GM12878 (cell line): ENCODE data around the gene CPNE4. TPM values are rescaled to one million over a fixed set of nuclear protein-coding genes. Genes with fewer than 3 reads are reported as not detected.

Experiments
- CBX3 ChIP-seq: fragments of 200-600 bp; sonication (generic); IDR thresholded peaks from 2 replicates; pipeline ENCODE4 v1.6.1; 2016; ENCODE audit warnings: low read depth, borderline replicate concordance
- CBX5 ChIP-seq: sonication (generic); IDR thresholded peaks from 2 replicates; pipeline ENCODE4 v1.6.1; 2016; ENCODE audit warnings: low read depth, moderate library complexity, mild to moderate bottlenecking, inconsistent platforms
- CEBPB ChIP-seq, 2 experiments: fragments of 150-350 bp in 1 of 2; IDR thresholded peaks; 2 replicates each; pipeline ENCODE4 v1.6.1; 2012 to 2014; ENCODE audit warnings: low read depth in 2 of 2, low read length in 2 of 2, borderline replicate concordance in 1 of 2, inconsistent platforms in 1 of 2
- CHD1 ChIP-seq: IDR thresholded peaks from 2 replicates; pipeline ENCODE4 v1.6.1; 2012; ENCODE audit warnings: low read depth, low read length, improper control_type of control experiment
- CHD2 ChIP-seq: IDR thresholded peaks from 2 replicates; pipeline ENCODE4 v1.6.1; 2011; ENCODE audit warnings: low read depth, low read length, improper control_type of control experiment, borderline replicate concordance
- E2F8 ChIP-seq: fragments of 450-650 bp; IDR thresholded peaks from 2 replicates; pipeline ENCODE4 v1.6.1; 2018; ENCODE audit warnings: mild to moderate bottlenecking, low read depth, moderate library complexity; ENCODE audit not compliant: partially characterized antibody
- E4F1 ChIP-seq: fragments of 450-650 bp; IDR thresholded peaks from 2 replicates; pipeline ENCODE4 v1.6.1; 2018; ENCODE audit warnings: borderline replicate concordance, mild to moderate bottlenecking; ENCODE audit not compliant: partially characterized antibody
- EP300 ChIP-seq, 2 experiments: fragments of 150-350 bp in 1 of 2; IDR thresholded peaks; 2 replicates each; pipeline ENCODE4 v1.6.1; 2011 to 2012; ENCODE audit warnings: low read depth in 2 of 2, low read length in 2 of 2, borderline replicate concordance in 1 of 2, improper control_type of control experiment in 1 of 2, inconsistent platforms in 1 of 2; ENCODE audit not compliant: control insufficient read depth in 1 of 2
- ESRRA ChIP-seq: IDR thresholded peaks from 2 replicates; pipeline ENCODE4 v1.6.1; 2012; ENCODE audit warnings: mild to moderate bottlenecking, low read length, improper control_type of control experiment
- HSF1 ChIP-seq: fragments of 150-350 bp; IDR thresholded peaks from 2 replicates; pipeline ENCODE4 v1.6.1; 2014; ENCODE audit warnings: mild to moderate bottlenecking, low read depth, low read length
- IKZF1 ChIP-seq: fragments of 450-650 bp; conservative IDR thresholded peaks from 2 replicates; pipeline ENCODE4 v1.6.1; 2017; ENCODE audit warnings: antibody characterized with exemption, mild to moderate bottlenecking
- IRF4 ChIP-seq: IDR thresholded peaks from 2 replicates; pipeline ENCODE4 v1.6.1; 2011; ENCODE audit warnings: low read depth, low read length
- MTA2 ChIP-seq: fragments of 450-650 bp; IDR thresholded peaks from 2 replicates; pipeline ENCODE4 v1.6.1; 2016; ENCODE audit warnings: low read depth, mild to moderate bottlenecking, moderate library complexity
- MXI1 ChIP-seq: fragments of 150-350 bp; IDR thresholded peaks from 2 replicates; pipeline ENCODE4 v1.6.1; 2011; ENCODE audit warnings: low read depth, mild to moderate bottlenecking, inconsistent platforms, low read length, improper control_type of control experiment
- NFIC ChIP-seq: IDR thresholded peaks from 2 replicates; pipeline ENCODE4 v1.6.1; 2012; ENCODE audit warnings: low read depth, mild to moderate bottlenecking, inconsistent platforms, low read length, moderate library complexity
- NR2C1 ChIP-seq: fragments of 450-650 bp; IDR thresholded peaks from 2 replicates; pipeline ENCODE4 v1.6.1; 2017; ENCODE audit warnings: antibody characterized with exemption, mild to moderate bottlenecking, moderate library complexity
- NR2C2 ChIP-seq: IDR thresholded peaks from 2 replicates; pipeline ENCODE4 v1.6.1; 2011; ENCODE audit warnings: borderline replicate concordance, low read depth; ENCODE audit not compliant: control insufficient read depth, insufficient read length
- POLR2AphosphoS5 ChIP-seq: IDR thresholded peaks from 2 replicates; pipeline ENCODE4 v1.6.1; 2011; ENCODE audit warnings: mild to moderate bottlenecking, low read length, inconsistent platforms
- RB1 ChIP-seq: fragments of 450-650 bp; formaldehyde crosslinking; IDR thresholded peaks from 2 replicates; pipeline ENCODE4 v1.6.1; 2017; ENCODE audit warnings: mild to moderate bottlenecking, borderline replicate concordance
- SMAD5 ChIP-seq: IDR thresholded peaks from 2 replicates; pipeline ENCODE4 v1.6.1; 2016; ENCODE audit warnings: antibody characterized with exemption, low read depth
- SMC3 ChIP-seq: IDR thresholded peaks from 2 replicates; pipeline ENCODE4 v1.6.1; 2011; ENCODE audit warnings: low read length, improper control_type of control experiment, borderline replicate concordance
- SP1 ChIP-seq: IDR thresholded peaks from one replicate; pipeline ENCODE4 v1.6.1; 2011; ENCODE audit warnings: low read depth, low read length
- SPI1 ChIP-seq: IDR thresholded peaks from 2 replicates; pipeline ENCODE4 v1.6.1; 2011; ENCODE audit warnings: low read depth, mild to moderate bottlenecking, low read length, moderate library complexity, borderline replicate concordance; ENCODE audit not compliant: insufficient read depth
- STAT1 ChIP-seq: fragments of 450-650 bp; conservative IDR thresholded peaks from 2 replicates; pipeline ENCODE4 v1.6.1; 2014; ENCODE audit warnings: antibody characterized with exemption, mild to moderate bottlenecking
- TARDBP ChIP-seq: IDR thresholded peaks from 2 replicates; pipeline ENCODE4 v1.6.1; 2016; ENCODE audit warnings: borderline replicate concordance
- TCF7 ChIP-seq: IDR thresholded peaks from 2 replicates; pipeline ENCODE4 v1.6.1; 2014; ENCODE audit warnings: antibody characterized with exemption, borderline replicate concordance
- YY1 ChIP-seq: IDR thresholded peaks from 2 replicates; pipeline ENCODE4 v1.6.1; 2011; ENCODE audit warnings: low read depth, mild to moderate bottlenecking, low read length
- polyA plus RNA-seq, 11 experiments: library from polyadenylated mRNA; depleted of rRNA in 4 of 11; unstranded in 6 of 11; stranded (reverse) in 5 of 11; fragments of >200 nt; fragmentation: Nextera tagmentation in 4 of 11; fragmentation: Illumina TruSeq in 1 of 11; extraction: Ambion mirVana in 4 of 11; extraction: Trizol in 1 of 11; gene quantifications; 1 replicate in 1 of 11; 2 replicates in 10 of 11; pipeline versions ENCODE4 v1.2.1 to v1.2.3, GENCODE V29; 2011 to 2016; ENCODE audit warnings: inconsistent platforms in 2 of 11, missing spikeins in 2 of 11, low read depth in 1 of 11
- total RNA-seq, 4 experiments: library from RNA; depleted of rRNA in 3 of 4; stranded (reverse); fragments of >200 nt in 3 of 4; fragmentation: Illumina TruSeq in 1 of 4; extraction: Trizol in 1 of 4; gene quantifications; 2 replicates each; pipeline versions ENCODE4 v1.2.1 to v1.2.3, GENCODE V29; 2013 to 2021

Gene CPNE4
- total and polyA plus RNA-seq, 10 of the 15 experiments (the other 5 are each of a cell fraction or from before 2014, with no cell fraction given), result 0.17 to 1.9 (median 0.48) TPM; not detected in 1

GRCh38 chr3:131688370-131688769, 346.4 kb downstream of the CPNE4 start (continued):
- TF ChIP-seq SPI1, result no peak
- no peak for TF ChIP-seq STAT1
- TF ChIP-seq NR2C2, result no peak
- peak; percentile 8 to 51; a peak in 2 of 4 replicates for TF ChIP-seq EP300 (IDR thresholded peaks at IDR 0.05; ENCODE audit: borderline replicate concordance in 1 of 2, control insufficient read depth in 1 of 2, low read depth in 2 of 2, low read length in 2 of 2)
- TF ChIP-seq CHD1, result no peak
- TF ChIP-seq MTA2, result peak; percentile 80; the same call in 1 of the 2 replicates
- no peak for TF ChIP-seq TARDBP
- no peak for TF ChIP-seq RB1
- no peak for TF ChIP-seq CBX3
- TF ChIP-seq NFIC, result peak; percentile 86; the same call in 1 of the 2 replicates
- TF ChIP-seq HSF1, result no peak
- TF ChIP-seq IKZF1, result peak; percentile 88
- no peak for TF ChIP-seq NR2C1
- TF ChIP-seq IRF4, result no peak
- TF ChIP-seq CBX5, result no peak
- TF ChIP-seq CEBPB (IDR thresholded peaks at IDR 0.05; ENCODE audit: borderline replicate concordance in 1 of 2, low read depth in 2 of 2, low read length in 2 of 2), result no peak; a peak in 1 of 4 replicates
- no peak for TF ChIP-seq SP1
- TF ChIP-seq ESRRA, result no peak
- TF ChIP-seq YY1, result no peak
- no peak for TF ChIP-seq MXI1
- no peak for TF ChIP-seq TCF7
- TF ChIP-seq SMC3, result no peak
- no peak for TF ChIP-seq CHD2
- no peak for TF ChIP-seq E2F8
- no peak for TF ChIP-seq POLR2AphosphoS5
- no peak for TF ChIP-seq SMAD5
- no peak for TF ChIP-seq E4F1
